Glomerular endothelial cell (primary cell): ENCODE results near the gene PPM1L. TPM values are rescaled to one million over a fixed set of nuclear protein-coding genes. Genes with fewer than 3 reads are reported as not detected.

Source experiments
- DNase-seq: peaks from one replicate; pipeline ENCODE4 v3.0.0-alpha.2; 2011; ENCODE audit warnings: low read depth, low spot score; ENCODE audit errors: extremely low read depth
- total RNA-seq: library from RNA; depleted of rRNA; stranded (reverse); fragments of >200 nt; gene quantifications from 2 replicates; pipeline ENCODE4 v1.2.3, GENCODE V29; 2015

Gene PPM1L
- total RNA-seq, 1 donor from 2014 or later, result 3.2 TPM

DNA sequence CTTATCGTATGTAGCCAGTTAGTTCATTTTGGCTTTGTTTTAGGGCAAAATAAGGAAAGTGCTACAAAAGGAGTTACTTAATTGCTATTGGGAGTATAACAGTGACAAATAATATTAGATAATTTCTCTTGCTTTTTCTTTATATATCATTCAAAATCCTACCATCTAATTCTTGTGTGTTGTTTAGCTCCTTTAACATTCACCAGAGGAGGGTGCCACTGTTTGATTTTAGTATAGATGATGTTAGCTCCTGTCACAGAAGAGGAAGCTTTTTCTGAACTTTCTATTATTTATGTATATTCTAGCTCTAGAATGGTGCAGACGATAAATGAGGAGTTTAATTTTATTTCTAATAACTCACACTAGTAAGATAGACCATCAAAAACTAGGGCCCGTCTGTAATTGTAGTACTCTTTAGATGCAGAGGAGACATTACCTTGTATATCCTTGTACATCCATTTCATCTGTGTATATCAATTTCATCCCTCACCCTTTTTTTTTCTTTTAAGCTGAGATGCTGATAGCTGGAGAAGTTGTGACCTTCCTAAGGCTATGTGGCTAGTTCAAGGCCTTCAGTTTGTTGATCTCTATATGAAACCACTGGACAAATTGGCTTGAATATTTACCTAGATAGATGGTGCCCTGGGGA, 3.0 kb downstream of the PPM1L start:
- DNase-seq, result no peak

GRCh38 chr3:160763073-160763472, 7.0 kb downstream of the PPM1L start:
- DNase-seq, result no peak

DNA sequence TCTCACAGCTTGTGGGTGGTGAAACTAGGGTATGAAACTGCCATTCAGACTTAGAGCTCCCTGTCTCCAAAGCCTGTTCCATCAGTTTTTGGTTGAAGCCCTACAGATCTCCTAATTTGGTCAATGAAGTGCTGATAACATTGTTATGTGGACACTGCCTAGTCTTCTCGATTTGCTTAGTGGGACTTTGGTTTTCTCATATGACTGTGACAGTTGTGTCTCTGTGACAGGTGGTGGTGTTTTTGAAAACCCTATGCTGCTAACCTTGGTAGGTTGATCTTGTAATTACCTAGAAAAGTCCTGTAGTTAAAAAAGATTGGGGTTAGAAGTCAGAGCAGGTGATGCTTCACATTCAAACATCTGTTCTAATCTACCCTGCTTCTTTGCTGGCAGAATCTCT, 9.2 kb downstream of the PPM1L start:
- no peak for DNase-seq

DNA sequence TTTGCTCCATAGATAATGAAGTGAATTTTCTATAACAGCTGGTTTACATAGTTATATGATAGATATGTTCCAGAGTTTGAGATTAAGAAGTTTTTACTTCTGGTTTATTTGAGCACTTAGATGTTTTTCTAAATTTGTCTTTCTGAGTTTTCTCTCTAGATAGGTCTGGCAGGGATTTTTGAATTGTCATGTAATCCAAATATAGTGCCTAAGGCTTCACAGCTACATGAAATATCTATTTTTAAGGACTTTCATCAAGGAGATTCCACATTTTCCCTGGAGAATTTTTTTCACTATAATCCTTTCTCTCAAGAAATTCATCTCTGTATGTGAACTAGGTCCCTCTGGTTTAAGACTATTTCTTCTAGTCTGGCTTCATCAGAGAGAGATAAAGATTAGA, 12.0 kb downstream of the PPM1L start:
- DNase-seq, result no peak

GRCh38 chr3:160768918-160769317, 12.9 kb downstream of the PPM1L start:
- DNase-seq, result no peak

DNA sequence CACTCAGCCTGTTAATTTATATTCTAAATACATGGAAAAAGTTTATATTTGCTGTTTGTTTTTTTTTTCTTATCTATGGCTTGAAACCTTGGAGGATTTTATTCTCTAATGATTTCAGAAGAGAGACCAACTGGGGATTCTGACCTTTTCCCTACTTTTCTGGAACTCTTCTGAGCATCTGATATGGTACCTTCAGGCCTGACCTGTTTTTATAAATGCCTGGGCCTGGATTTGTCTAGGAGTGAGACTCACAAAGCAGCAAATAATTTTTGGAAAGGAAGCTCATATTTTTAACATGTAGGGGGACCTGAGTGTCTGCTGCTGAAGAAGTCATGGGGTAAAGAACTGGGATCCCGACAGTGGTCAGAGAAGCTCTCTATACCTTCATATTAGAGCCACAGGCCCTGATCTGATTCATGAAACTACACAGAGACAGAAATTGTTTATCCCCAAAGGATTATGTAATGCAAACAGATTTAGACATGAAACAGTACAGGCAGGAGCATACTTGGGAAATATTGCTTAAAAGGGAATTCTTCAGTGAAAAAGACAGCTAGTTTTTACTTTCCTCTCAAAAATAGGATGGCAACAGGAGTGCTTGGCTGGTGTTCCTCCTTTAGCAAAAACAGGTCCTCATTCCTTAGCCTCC, 15.9 kb downstream of the PPM1L start:
- DNase-seq, result no peak

GRCh38 chr3:160773722-160774121, 17.7 kb downstream of the PPM1L start:
- DNase-seq, result no peak

GRCh38 chr3:160774172-160774571, 18.1 kb downstream of the PPM1L start:
- DNase-seq, result no peak

GRCh38 chr3:160778480-160778879, 22.4 kb downstream of the PPM1L start:
- DNase-seq, result no peak

DNA sequence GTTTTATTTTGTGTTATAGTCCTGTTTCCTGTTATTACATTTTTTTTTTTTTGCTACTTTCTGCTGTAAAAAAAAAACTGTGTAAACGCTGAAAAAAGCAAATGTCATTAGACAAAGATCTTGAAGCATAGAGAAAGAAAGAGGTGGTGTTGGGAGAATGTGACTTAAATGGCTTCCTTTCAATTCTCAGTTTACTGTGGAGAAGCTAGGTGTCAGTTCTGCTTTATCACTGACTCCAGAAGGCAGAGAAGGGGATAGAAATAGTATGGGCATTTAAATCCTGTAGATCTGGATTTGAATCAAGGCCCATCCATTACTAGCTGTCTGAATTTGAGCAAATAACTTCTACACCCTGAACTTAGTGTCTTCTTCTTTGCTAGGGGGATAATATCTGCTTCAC, 23.0 kb downstream of the PPM1L start:
- no peak for DNase-seq

GRCh38 chr3:160780245-160780644, 24.2 kb downstream of the PPM1L start:
- DNase-seq, result no peak

- no peak for DNase-seq
Observed at GRCh38 chr3:160781402-160781801, 25.4 kb downstream of the PPM1L start.

DNA sequence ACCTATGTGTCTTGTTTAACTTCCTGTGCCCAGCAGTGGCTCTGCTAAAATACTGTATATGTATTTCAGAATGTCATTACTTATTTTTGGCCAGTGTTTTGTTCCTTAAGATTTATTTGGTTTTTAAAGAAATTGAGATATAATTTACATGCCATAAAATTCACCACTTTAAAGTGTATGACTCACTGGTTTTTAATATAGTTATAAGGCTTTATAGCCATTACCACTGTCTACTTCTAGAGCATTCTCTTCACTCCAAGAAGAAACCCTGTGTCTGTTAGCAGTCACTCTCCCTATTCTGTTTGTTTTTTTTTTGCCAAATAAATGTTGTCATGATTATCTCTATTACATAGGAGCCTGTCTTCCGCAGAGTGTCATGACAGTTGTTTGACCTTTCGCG, 25.8 kb downstream of the PPM1L start:
- no peak for DNase-seq

DNA sequence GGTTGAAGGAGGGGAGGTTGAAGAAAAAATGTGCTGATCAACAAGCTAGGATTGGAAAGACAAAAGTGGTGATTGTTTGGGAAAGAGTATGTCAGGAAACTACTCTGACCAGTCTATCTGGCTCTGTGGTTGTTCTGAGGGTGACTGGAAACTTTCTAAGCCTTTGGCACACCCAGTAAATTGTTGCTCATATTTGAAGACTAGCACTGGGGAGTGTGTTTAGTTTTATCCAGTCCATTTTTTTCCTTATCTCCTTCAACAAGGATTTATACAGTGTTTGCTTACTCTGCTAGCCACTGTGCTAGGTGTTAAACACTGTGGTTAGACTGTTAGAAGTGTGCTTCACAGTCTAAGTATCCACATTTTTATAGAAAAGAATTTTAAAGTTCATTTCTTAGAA, 28.8 kb downstream of the PPM1L start:
- no peak for DNase-seq

DNA sequence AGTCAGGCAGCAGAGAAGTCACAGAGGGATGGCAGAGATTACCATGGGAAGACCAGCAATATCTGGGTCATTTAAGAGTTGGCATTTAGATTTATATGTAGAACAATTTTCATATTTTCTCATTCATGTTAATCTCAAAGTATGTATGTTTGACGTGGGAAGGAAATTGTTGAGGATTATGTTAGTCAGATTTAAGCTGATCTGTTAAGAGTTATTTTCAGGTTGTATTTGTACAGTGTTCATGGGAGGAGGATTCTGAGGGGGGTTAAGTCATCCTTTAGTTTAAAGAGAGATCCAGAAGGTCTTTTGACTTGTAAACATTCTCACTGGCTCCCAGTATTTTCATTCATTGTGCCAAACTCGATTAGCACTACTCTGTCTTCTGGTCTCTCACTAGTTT, 34.7 kb downstream of the PPM1L start:
- no peak for DNase-seq

GRCh38 chr3:160792540-160792939, 36.5 kb downstream of the PPM1L start:
- no peak for DNase-seq

GRCh38 chr3:160793722-160794252, 37.8 kb downstream of the PPM1L start:
- no peak for DNase-seq

- DNase-seq, result no peak
Observed at GRCh38 chr3:160796089-160796812, 40.2 kb downstream of the PPM1L start.

- no peak for DNase-seq
Observed at GRCh38 chr3:160796813-160797164, 40.8 kb downstream of the PPM1L start.

GRCh38 chr3:160797356-160797755, 41.3 kb downstream of the PPM1L start:
- DNase-seq, result no peak

DNA sequence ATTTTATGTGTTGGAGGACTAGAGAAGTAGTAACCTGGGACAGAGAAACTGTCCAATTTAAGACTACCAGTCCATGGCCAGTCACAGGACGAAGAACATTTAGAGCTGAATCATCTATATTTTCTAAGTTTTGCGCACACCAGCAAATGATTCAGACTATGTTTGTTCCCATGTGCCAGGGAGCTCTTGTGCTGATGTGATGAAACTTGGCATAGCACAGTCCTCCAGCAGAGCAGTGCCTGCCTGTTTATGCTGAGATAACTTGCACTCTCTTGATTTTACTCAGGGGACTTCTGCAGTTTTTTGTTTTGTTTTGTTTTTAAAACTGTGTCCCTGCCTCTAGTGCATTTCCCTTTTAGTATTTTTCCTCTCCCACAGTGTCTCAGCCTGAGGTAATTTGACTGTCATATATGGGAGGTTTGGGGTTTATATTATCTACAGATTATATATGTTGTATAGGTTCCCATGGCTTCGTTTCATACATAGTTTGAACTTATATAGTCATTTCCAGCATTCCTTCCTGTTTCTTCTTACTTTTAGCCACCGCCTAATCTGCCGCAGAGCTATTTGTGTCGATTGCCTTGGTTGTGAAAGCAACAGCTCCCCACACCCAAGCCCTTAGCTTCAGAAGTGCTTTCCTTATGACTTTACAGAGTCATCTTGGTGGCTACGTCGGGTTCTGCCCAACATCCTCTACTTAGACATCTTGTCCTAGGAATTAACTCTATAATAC, 45.5 kb downstream of the PPM1L start:
- no peak for DNase-seq
